H1 (cell line): ENCODE results near the gene NELL1. TPM values are rescaled to one million over a fixed set of nuclear protein-coding genes. Genes with fewer than 3 reads are reported as not detected.

Experiments used
- CTCF ChIA-PET: fragments of 300-600 bp; sonication (Branson Sonifier 250); formaldehyde crosslinking; loops from one replicate; lab custom pipeline; 2021; ENCODE audit not compliant: partially characterized antibody; lab: Charles Lee
- POLR2A ChIA-PET: fragments of 300-600 bp; sonication (Branson Sonifier 250); formaldehyde crosslinking; loops from one replicate; lab custom pipeline; 2021; ENCODE audit warnings: inconsistent platforms; ENCODE audit not compliant: partially characterized antibody; lab: Charles Lee
- DNase-seq, 2 experiments: peaks; one replicate each; pipeline versions ENCODE4 v3.0.0 to v3.0.0-alpha.2; 2010 to 2022; ENCODE audit warnings: low spot score in 2 of 2, low read depth in 1 of 2, mixed read lengths in 1 of 2
- FAIRE-seq: peaks from 2 replicates; lab custom pipeline; 2011; peaks lifted over from hg19 to GRCh38; lab: Jason Lieb, UNC
- H2AFZ ChIP-seq: 2 replicates; pipeline ENCODE4 v1.8.1; 2012; ENCODE audit warnings: low read length, inconsistent platforms
- H2AK5ac ChIP-seq: 2 replicates; pipeline ENCODE4 v1.6.1; 2013; ENCODE audit warnings: low read depth, low read length
- H2BK120ac ChIP-seq: replicated peaks from 2 replicates; pipeline ENCODE3; 2013; ENCODE audit warnings: low read depth, low read length, inconsistent platforms
- H2BK12ac ChIP-seq: 2 replicates; pipeline ENCODE4 v1.6.1; 2013; ENCODE audit warnings: low read depth, low read length
- H2BK15ac ChIP-seq: 2 replicates; pipeline ENCODE4 v1.6.1; 2013; ENCODE audit warnings: low read length
- H2BK20ac ChIP-seq: 2 replicates; pipeline ENCODE4 v1.6.1; 2013; ENCODE audit warnings: low read length
- H2BK5ac ChIP-seq: 2 replicates; pipeline ENCODE4 v1.6.1; 2013; ENCODE audit warnings: low read depth, low read length
- H3K14ac ChIP-seq: 2 replicates; pipeline ENCODE4 v1.6.1; 2013; ENCODE audit warnings: inconsistent platforms; ENCODE audit not compliant: insufficient read length
- H3K18ac ChIP-seq: 2 replicates; pipeline ENCODE4 v1.6.1; 2013; ENCODE audit warnings: low read length; ENCODE audit errors: extremely low read depth
- H3K23ac ChIP-seq: 2 replicates; pipeline ENCODE4 v1.6.1; 2013; ENCODE audit warnings: inconsistent platforms; ENCODE audit not compliant: insufficient read length
- H3K23me2 ChIP-seq: 2 replicates; pipeline ENCODE4 v1.6.1; 2013; ENCODE audit warnings: low read depth, low read length
- H3K27ac ChIP-seq: 2 replicates; pipeline ENCODE4 v1.6.1; 2011; ENCODE audit warnings: low read depth, low read length, inconsistent platforms
- H3K27me3 ChIP-seq, 4 experiments: replicated peaks in 1 of 4; 1 replicate in 1 of 4; 2 replicates in 3 of 4; pipeline versions ENCODE4 v1.6.1 to v1.8.1; 2011 to 2013; ENCODE audit warnings: low read length in 3 of 4, mild to moderate bottlenecking in 3 of 4, inconsistent platforms in 2 of 4, mixed read lengths in 2 of 4, moderate library complexity in 1 of 4; ENCODE audit not compliant: control insufficient read depth in 3 of 4, insufficient read depth in 3 of 4; ENCODE audit errors: extremely low read depth in 1 of 4
- H3K36me3 ChIP-seq, 4 experiments: 2 replicates each; pipeline versions ENCODE4 v1.6.1 to v1.8.1; 2011 to 2013; ENCODE audit warnings: mild to moderate bottlenecking in 4 of 4, low read length in 3 of 4, moderate library complexity in 2 of 4, control low read depth in 1 of 4, inconsistent platforms in 1 of 4; ENCODE audit not compliant: insufficient read depth in 4 of 4, control insufficient read depth in 2 of 4
- H3K4ac ChIP-seq: replicated peaks from 2 replicates; pipeline ENCODE3; 2013; ENCODE audit warnings: low read length, low read depth, mixed read lengths, inconsistent platforms; ENCODE audit not compliant: insufficient read length
- H3K4me1 ChIP-seq, 4 experiments: replicated peaks in 1 of 4; 1 replicate in 1 of 4; 2 replicates in 3 of 4; pipeline versions ENCODE4 v1.6.1 to v1.8.1; 2011 to 2013; ENCODE audit warnings: low read length in 3 of 4, inconsistent platforms in 2 of 4, mixed read lengths in 1 of 4; ENCODE audit not compliant: insufficient read depth in 4 of 4, control insufficient read depth in 3 of 4
- H3K4me2 ChIP-seq, 2 experiments: 2 replicates each; pipeline versions ENCODE4 v1.6.1 to v1.8.1; 2011 to 2013; ENCODE audit warnings: low read depth in 2 of 2, low read length in 2 of 2, control low read depth in 1 of 2, inconsistent platforms in 1 of 2, mild to moderate bottlenecking in 1 of 2; ENCODE audit not compliant: insufficient read depth in 1 of 2
- H3K4me3 ChIP-seq, 4 experiments: fragments of 200-600, 300-600 bp in 1 of 4; sonication (generic), shearing (Covaris generic), sonication (Bioruptor Twin) in 1 of 4; 2 replicates each; pipeline versions ENCODE4 v1.5.1 to v1.8.1; 2011 to 2016; ENCODE audit warnings: low read length in 4 of 4, low read depth in 3 of 4, control low read depth in 2 of 4, inconsistent platforms in 2 of 4, mild to moderate bottlenecking in 2 of 4, mixed read lengths in 1 of 4, moderate library complexity in 1 of 4; ENCODE audit not compliant: insufficient read depth in 2 of 4; ENCODE audit errors: extremely low read depth in 1 of 4
- H3K56ac ChIP-seq: replicated peaks from 2 replicates; pipeline ENCODE3; 2013; ENCODE audit warnings: low read depth, mild to moderate bottlenecking, mixed read lengths, low read length, inconsistent platforms; ENCODE audit not compliant: insufficient read length
- H3K79me1 ChIP-seq: 2 replicates; pipeline ENCODE4 v1.6.1; 2013; ENCODE audit warnings: low read depth, low read length, control low read depth
- H3K79me2 ChIP-seq, 2 experiments: 2 replicates each; pipeline versions ENCODE4 v1.6.1 to v1.8.1; 2012 to 2013; ENCODE audit warnings: low read length in 2 of 2, mild to moderate bottlenecking in 2 of 2, inconsistent platforms in 1 of 2; ENCODE audit not compliant: insufficient read depth in 2 of 2, control insufficient read depth in 1 of 2
- H3K9ac ChIP-seq, 4 experiments: replicated peaks in 1 of 4; 1 replicate in 1 of 4; 2 replicates in 3 of 4; pipeline versions ENCODE4 v1.6.1 to v1.8.1; 2011 to 2013; ENCODE audit warnings: low read depth in 3 of 4, low read length in 3 of 4, control low read depth in 2 of 4, mild to moderate bottlenecking in 2 of 4, moderate library complexity in 2 of 4, inconsistent platforms in 1 of 4; ENCODE audit errors: extremely low read depth in 1 of 4
- H3K9me3 ChIP-seq, 2 experiments: 2 replicates each; pipeline versions ENCODE4 v1.6.1 to v1.8.1; 2012 to 2013; ENCODE audit warnings: mild to moderate bottlenecking in 2 of 2, moderate library complexity in 2 of 2, control low read depth in 1 of 2, inconsistent platforms in 1 of 2, low read depth in 1 of 2, low read length in 1 of 2, mixed read lengths in 1 of 2; ENCODE audit not compliant: insufficient read depth in 2 of 2
- H4K20me1 ChIP-seq, 2 experiments: replicated peaks in 1 of 2; 2 replicates each; pipeline versions ENCODE3 to v1.8.1; 2011 to 2013; ENCODE audit warnings: inconsistent platforms in 2 of 2, low read length in 2 of 2, mild to moderate bottlenecking in 1 of 2; ENCODE audit not compliant: insufficient read depth in 2 of 2, control insufficient read depth in 1 of 2
- H4K5ac ChIP-seq: 2 replicates; pipeline ENCODE4 v1.6.1; 2013; ENCODE audit warnings: low read length, low read depth, mixed read lengths, inconsistent platforms; ENCODE audit not compliant: insufficient read length
- H4K8ac ChIP-seq: 2 replicates; pipeline ENCODE4 v1.8.0; 2013; ENCODE audit warnings: mild to moderate bottlenecking, moderate library complexity, low read length, inconsistent platforms; ENCODE audit not compliant: insufficient read depth; ENCODE audit errors: extremely low read depth
- H4K91ac ChIP-seq: replicated peaks from 2 replicates; pipeline ENCODE3; 2013; ENCODE audit warnings: low read length, mixed read lengths, inconsistent platforms; ENCODE audit not compliant: insufficient read length
- ASH2L ChIP-seq: fragments of 200-600, 300-600 bp; sonication (generic); IDR thresholded peaks from one replicate; pipeline ENCODE4 v1.7.1; 2017; ENCODE audit warnings: low read length
- CEBPB ChIP-seq: IDR thresholded peaks from 2 replicates; pipeline ENCODE4 v1.6.1; 2012; ENCODE audit warnings: low read depth, low read length
- E2F6 ChIP-seq: IDR thresholded peaks from 2 replicates; pipeline ENCODE4 v1.6.1; 2012; ENCODE audit warnings: inconsistent platforms
- EP300 ChIP-seq, 2 experiments: IDR thresholded peaks; 1 replicate in 1 of 2; 2 replicates in 1 of 2; pipeline ENCODE4 v1.6.1; 2011 to 2012; ENCODE audit warnings: low read depth in 2 of 2, low read length in 2 of 2, mild to moderate bottlenecking in 2 of 2, borderline replicate concordance in 1 of 2, inconsistent platforms in 1 of 2, moderate library complexity in 1 of 2
- GABPA ChIP-seq: IDR thresholded peaks from 2 replicates; pipeline ENCODE4 v1.6.1; 2011; ENCODE audit warnings: mild to moderate bottlenecking, low read length, moderate library complexity, borderline replicate concordance; ENCODE audit not compliant: insufficient read depth
- MAFK ChIP-seq: IDR thresholded peaks from 2 replicates; pipeline ENCODE4 v1.6.1; 2012; ENCODE audit warnings: low read depth, mild to moderate bottlenecking, improper control_type of control experiment, low read length
- POLR2A ChIP-seq, 2 experiments: IDR thresholded peaks; 1 replicate in 1 of 2; 2 replicates in 1 of 2; pipeline ENCODE4 v1.6.1; 2011; ENCODE audit warnings: low read depth in 2 of 2, low read length in 2 of 2, mild to moderate bottlenecking in 2 of 2; ENCODE audit errors: control extremely low read depth in 1 of 2
- RAD21 ChIP-seq, 2 experiments: IDR thresholded peaks in 1 of 2; conservative IDR thresholded peaks in 1 of 2; 2 replicates each; pipeline ENCODE4 v1.6.1; 2011; ENCODE audit warnings: low read depth in 2 of 2, low read length in 2 of 2, improper control_type of control experiment in 1 of 2, inconsistent platforms in 1 of 2, mild to moderate bottlenecking in 1 of 2, moderate library complexity in 1 of 2
- RBBP5 ChIP-seq: IDR thresholded peaks from 2 replicates; pipeline ENCODE4 v1.7.1; 2012; ENCODE audit warnings: low read depth, mild to moderate bottlenecking, inconsistent platforms, low read length, moderate library complexity, borderline replicate concordance
- YY1 ChIP-seq: IDR thresholded peaks from 2 replicates; pipeline ENCODE4 v1.6.1; 2011; ENCODE audit warnings: low read depth, mild to moderate bottlenecking, low read length
- WGBS, 2 experiments: shearing (Covaris generic) in 1 of 2; methylation state at CpG; one replicate each; pipeline versions ENCODE4 v1.1.6 to v1.1.7; 2013 to 2015; ENCODE audit warnings: low lambda C conversion rate in 2 of 2, mixed read lengths in 2 of 2, inconsistent platforms in 1 of 2, low coverage in 1 of 2, missing lambda C conversion rate in 1 of 2; ENCODE audit not compliant: insufficient replicate concordance in 2 of 2, insufficient coverage in 1 of 2, insufficient read length in 1 of 2; ENCODE audit errors: extremely low coverage in 1 of 2, missing lambda C conversion rate in 1 of 2; 5-methylcytosine and 5-hydroxymethylcytosine counted together
- polyA plus RNA-seq, 7 experiments: library from polyadenylated mRNA; depleted of rRNA in 3 of 7; stranded (reverse) in 5 of 7; unstranded in 2 of 7; fragments of >200 nt in 5 of 7; fragments of 200-250 nt in 2 of 7; gene quantifications; 1 replicate in 5 of 7; 2 replicates in 1 of 7; 4 replicates in 1 of 7; pipeline versions ENCODE4 v1.2.1 to v1.2.3, GENCODE V29; 2011 to 2013; ENCODE audit warnings: missing spikeins in 2 of 7, mixed read lengths in 2 of 7
- total RNA-seq: library from RNA; stranded (reverse); fragmentation: NEBNext Ultra II Directional; extraction: Animal tissue kit (Norgen Biotek cat#: 25700); gene quantifications from 2 replicates; pipeline ENCODE4 v1.2.1, GENCODE V29; 2021

Gene NELL1
- total and polyA plus RNA-seq, 2 of the 8 experiments (the other 6 are each of a cell fraction or from before 2014, with no cell fraction given): 0.21 TPM; not detected in 1

GRCh38 chr11:21104641-21105040 lies 435.3 kb downstream of the NELL1 start:
- no peak overlapping the region for H3K4me2 ChIP-seq
- peaks cover 0 to 1% (median 0%) of the 10 kb centered on the region in 4 experiments; a peak in 1 of 7 replicates for H3K27me3 ChIP-seq
- H3K23ac ChIP-seq: no peak overlapping the region
- H2BK20ac ChIP-seq: no peak overlapping the region
- no peak overlapping the region for H2BK5ac ChIP-seq
- H3K79me1 ChIP-seq: no peaks in the 10 kb centered on the region
- no peaks in the 10 kb centered on the region for H3K4me1 ChIP-seq
- no peak overlapping the region for H3K56ac ChIP-seq
- H4K5ac ChIP-seq: no peak overlapping the region
- FAIRE-seq: no peak
- H3K4me3 ChIP-seq: no peak overlapping the region
- H4K91ac ChIP-seq: no peak overlapping the region
- no peak overlapping the region for H2AK5ac ChIP-seq
- H2BK120ac ChIP-seq: no peak overlapping the region
- no peaks in the 10 kb centered on the region for H4K20me1 ChIP-seq
- H2AFZ ChIP-seq: no peak overlapping the region
- H2BK12ac ChIP-seq: no peak overlapping the region
- 93% methylated on average over 2 of the region's 2 CpGs; no CpG with 5 or more reads in 1 of the 2 experiments for WGBS, 2 experiments
- ChIA-PET POLR2A (interaction anchor here (0.7 kb wide), 1 partner anchor 44 kb away, joined by 3 read pairs; no protein-coding TSS in a partner anchor), CTCF (interaction anchor here (1.0 kb wide), 1 partner anchor 222 kb away, joined by 3 read pairs; no protein-coding TSS in a partner anchor)
- no peak overlapping the region for H3K14ac ChIP-seq
- no peaks in the 10 kb centered on the region for H3K79me2 ChIP-seq
- no peaks in the 10 kb centered on the region for H3K23me2 ChIP-seq
- H2BK15ac ChIP-seq: no peak overlapping the region
- no peak overlapping the region for H3K9ac ChIP-seq
- TF ChIP-seq GABPA (no peak), RAD21 (IDR thresholded peaks at IDR 0.05 in 1 of 2, conservative IDR thresholded peaks at IDR 0.05 in 1 of 2; ENCODE audit: low read depth in 2 of 2, low read length in 2 of 2) (no peak), MAFK (no peak), EP300 (IDR thresholded peaks at IDR 0.05; ENCODE audit: borderline replicate concordance in 1 of 2, low read depth in 2 of 2, low read length in 2 of 2) (no peak), RBBP5 (no peak), E2F6 (no peak), YY1 (no peak), POLR2A (IDR thresholded peaks at IDR 0.05; ENCODE audit: control extremely low read depth in 1 of 2, low read depth in 2 of 2, low read length in 2 of 2) (no peak), ASH2L (no peak), CEBPB (no peak)
- no peak for DNase-seq
- H4K8ac ChIP-seq: no peak overlapping the region
- H3K4ac ChIP-seq: no peak overlapping the region
- H3K36me3 ChIP-seq: no peaks in the 10 kb centered on the region
- H3K9me3 ChIP-seq: peaks cover 5 to 9% of the 10 kb centered on the region in 2 experiments; a peak in 2 of 4 replicates
- H3K18ac ChIP-seq: no peak overlapping the region
- no peak overlapping the region for H3K27ac ChIP-seq
